Measurements from ENCODE around the gene AKT3.

The AKT3 gene

GRCh38 chr1:243731974-243732625 is 117.9 kb downstream of the AKT3 start:
- DNase-seq (ENCODE audit: low spot score) = no peak
- no peak for TF ChIP-seq CTCF (IDR thresholded peaks at IDR 0.05; ENCODE audit: borderline replicate concordance, control extremely low read depth, extremely low read depth, insufficient read depth, missing control alignments)
- in situ Hi-C loops (cut with MboI; ENCODE audit: low sequenced_read_pairs, unreplicated experiment) = loop anchor here (25.0 kb wide), 2 partner anchors 395 to 530 kb away; no protein-coding TSS in a partner anchor

GRCh38 chr1:243731301-243731891 is 118.6 kb downstream of the AKT3 start:
- no peak for TF ChIP-seq CTCF (IDR thresholded peaks at IDR 0.05; ENCODE audit: borderline replicate concordance, control extremely low read depth, extremely low read depth, insufficient read depth, missing control alignments)
- no peak for DNase-seq (ENCODE audit: low spot score)
- in situ Hi-C loops (cut with MboI; ENCODE audit: low sequenced_read_pairs, unreplicated experiment) = loop anchor here (25.0 kb wide), 2 partner anchors 394 to 531 kb away; no protein-coding TSS in a partner anchor

- no peak for TF ChIP-seq CTCF (IDR thresholded peaks at IDR 0.05; ENCODE audit: borderline replicate concordance, control extremely low read depth, extremely low read depth, insufficient read depth, missing control alignments)
- no peak for DNase-seq (ENCODE audit: low spot score)
- in situ Hi-C loops (cut with MboI; ENCODE audit: low sequenced_read_pairs, unreplicated experiment) = loop anchor here (25.0 kb wide), 2 partner anchors 393 to 532 kb away; no protein-coding TSS in a partner anchor
Observed at GRCh38 chr1:243730487-243731150, 119.4 kb downstream of the AKT3 start.

- no peak for TF ChIP-seq CTCF (IDR thresholded peaks at IDR 0.05; ENCODE audit: borderline replicate concordance, control extremely low read depth, extremely low read depth, insufficient read depth, missing control alignments)
- DNase-seq (ENCODE audit: low spot score) = no peak
- in situ Hi-C loops (cut with MboI; ENCODE audit: low sequenced_read_pairs, unreplicated experiment) = loop anchor here (25.0 kb wide), 2 partner anchors 393 to 532 kb away; no protein-coding TSS in a partner anchor
Observed at GRCh38 chr1:243729956-243730355, 120.1 kb downstream of the AKT3 start.

- TF ChIP-seq CTCF (IDR thresholded peaks at IDR 0.05; ENCODE audit: borderline replicate concordance, control extremely low read depth, extremely low read depth, insufficient read depth, missing control alignments) = no peak
- in situ Hi-C loops (cut with MboI; ENCODE audit: low sequenced_read_pairs, unreplicated experiment) = loop anchor here (25.0 kb wide), 2 partner anchors 390 to 535 kb away; no protein-coding TSS in a partner anchor
- peak; percentile 48 for DNase-seq (ENCODE audit: low spot score)
Observed at GRCh38 chr1:243727503-243728203, 122.4 kb downstream of the AKT3 start.

Measured in GM13976 (cell line).